Ovary (tissue), 3 donors: Measurements from ENCODE around the gene SPTBN5.

Experiments
- EP300 ChIP-seq: sonication (generic); formaldehyde crosslinking; IDR thresholded peaks from one replicate; pipeline ENCODE4 v1.6.1; 2017; ENCODE audit warnings: antibody characterized with exemption
- POLR2A ChIP-seq: fragments of 450-650 bp; IDR thresholded peaks from one replicate; pipeline ENCODE4 v1.6.1; 2017; ENCODE audit warnings: antibody characterized with exemption, mild to moderate bottlenecking, moderate library complexity
- TF ChIP-seq, protein P1 (sequence below), 3 donors: fragments of 450-650 bp in 2 of 3; fragments of 200-600 bp in 1 of 3; IDR thresholded peaks; one replicate each; pipeline versions ENCODE4 v1.5.1 to v1.8.0; 2016 to 2022; ENCODE audit warnings: antibody characterized with exemption in 3 of 3, mild to moderate bottlenecking in 1 of 3
- donor health status: DM: no; HTN: no; CAD: no.

DNA sequence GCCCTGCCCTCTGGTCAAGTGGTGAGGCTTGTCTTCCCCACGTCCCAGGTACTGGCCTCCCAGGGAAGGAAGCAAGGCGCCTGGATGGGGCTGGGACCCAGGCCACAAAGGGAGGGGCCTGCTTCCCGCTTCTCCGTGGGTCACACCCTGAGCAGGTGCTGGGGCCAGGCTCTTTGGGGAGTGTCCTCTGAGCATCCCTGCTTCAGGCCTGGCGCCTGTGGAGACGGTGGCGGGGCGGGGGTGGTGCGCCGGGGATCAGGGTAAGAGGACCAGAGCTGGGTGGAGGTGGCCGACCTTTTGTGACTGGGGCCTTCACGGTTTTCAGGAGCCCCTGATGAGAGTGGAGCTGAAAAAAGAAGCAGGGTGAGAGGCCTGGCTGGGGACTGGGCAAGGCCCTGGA is 51.6 kb downstream of the SPTBN5 start:
- TF ChIP-seq, protein P1, sequence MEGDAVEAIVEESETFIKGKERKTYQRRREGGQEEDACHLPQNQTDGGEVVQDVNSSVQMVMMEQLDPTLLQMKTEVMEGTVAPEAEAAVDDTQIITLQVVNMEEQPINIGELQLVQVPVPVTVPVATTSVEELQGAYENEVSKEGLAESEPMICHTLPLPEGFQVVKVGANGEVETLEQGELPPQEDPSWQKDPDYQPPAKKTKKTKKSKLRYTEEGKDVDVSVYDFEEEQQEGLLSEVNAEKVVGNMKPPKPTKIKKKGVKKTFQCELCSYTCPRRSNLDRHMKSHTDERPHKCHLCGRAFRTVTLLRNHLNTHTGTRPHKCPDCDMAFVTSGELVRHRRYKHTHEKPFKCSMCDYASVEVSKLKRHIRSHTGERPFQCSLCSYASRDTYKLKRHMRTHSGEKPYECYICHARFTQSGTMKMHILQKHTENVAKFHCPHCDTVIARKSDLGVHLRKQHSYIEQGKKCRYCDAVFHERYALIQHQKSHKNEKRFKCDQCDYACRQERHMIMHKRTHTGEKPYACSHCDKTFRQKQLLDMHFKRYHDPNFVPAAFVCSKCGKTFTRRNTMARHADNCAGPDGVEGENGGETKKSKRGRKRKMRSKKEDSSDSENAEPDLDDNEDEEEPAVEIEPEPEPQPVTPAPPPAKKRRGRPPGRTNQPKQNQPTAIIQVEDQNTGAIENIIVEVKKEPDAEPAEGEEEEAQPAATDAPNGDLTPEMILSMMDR (IDR thresholded peaks at IDR 0.05): no peak
- TF ChIP-seq POLR2A (no peak), EP300 (no peak)
